IMR-90 (cell line): Measurements from ENCODE around the gene CKS1B. TPM values are rescaled to one million over a fixed set of nuclear protein-coding genes. Genes with fewer than 3 reads are reported as not detected.

Source experiments
- ATAC-seq: fragments of 200-7000 bp; cut with Tn5 transposase; 2 replicates; pipeline ENCODE4 v1.9.1; 2020; ENCODE audit warnings: low read depth, mild to moderate bottlenecking, moderate library complexity
- BruUV-seq: library from RNA; stranded (reverse); fragments of 400-500 nt; replicated peaks from 2 replicates; lab custom pipeline; 2021; lab: Mats Ljungman, UMichigan
- CTCF ChIA-PET: fragments of 300-600 bp; formaldehyde crosslinking; extraction: SDS; loops from one replicate; lab custom pipeline; 2021; ENCODE audit warnings: antibody characterized with exemption; lab: Yijun Ruan, JAX
- POLR2A ChIA-PET: fragments of 300-600 bp; sonication (Branson Sonifier 250); formaldehyde crosslinking; loops from one replicate; lab custom pipeline; 2022; ENCODE audit warnings: antibody characterized with exemption; ENCODE audit not compliant: unreplicated experiment; lab: Charles Lee
- DNase-seq: peaks from one replicate; pipeline ENCODE4 v3.0.0; 2013
- H2AFZ ChIP-seq: replicated peaks from 2 replicates; pipeline ENCODE3; 2013; ENCODE audit warnings: low read length, mild to moderate bottlenecking; ENCODE audit not compliant: poor library complexity
- H2AK5ac ChIP-seq: 2 replicates; pipeline ENCODE4 v1.6.1; 2013; ENCODE audit warnings: low read depth, low read length, inconsistent platforms
- H2AK9ac ChIP-seq: replicated peaks from 2 replicates; pipeline ENCODE3; 2013; ENCODE audit warnings: mild to moderate bottlenecking, low read depth, low read length, moderate library complexity; ENCODE audit not compliant: poor library complexity
- H2BK120ac ChIP-seq: 2 replicates; pipeline ENCODE4 v1.6.1; 2013; ENCODE audit warnings: low read depth, low read length, inconsistent platforms
- H2BK15ac ChIP-seq: 3 replicates; pipeline ENCODE4 v1.6.1; 2013; ENCODE audit warnings: low read depth, low read length, inconsistent platforms
- H2BK20ac ChIP-seq: 2 replicates; pipeline ENCODE4 v1.6.1; 2013; ENCODE audit warnings: low read depth, mild to moderate bottlenecking, inconsistent platforms, low read length, moderate library complexity
- H2BK5ac ChIP-seq: 2 replicates; pipeline ENCODE4 v1.6.1; 2013; ENCODE audit warnings: mild to moderate bottlenecking, low read depth, low read length, inconsistent platforms; ENCODE audit not compliant: poor library complexity, severe bottlenecking
- H3K14ac ChIP-seq: replicated peaks from 2 replicates; pipeline ENCODE4 v1.6.1; 2013; ENCODE audit warnings: low read depth, low read length, inconsistent platforms
- H3K18ac ChIP-seq: 2 replicates; pipeline ENCODE4 v1.6.1; 2013; ENCODE audit warnings: low read depth, low read length, control low read depth
- H3K23ac ChIP-seq: 2 replicates; pipeline ENCODE4 v1.6.1; 2013; ENCODE audit warnings: low read depth, low read length, inconsistent platforms
- H3K27ac ChIP-seq: 2 replicates; pipeline ENCODE4 v1.5.1; 2013; ENCODE audit warnings: mild to moderate bottlenecking, control low read depth, low read length; ENCODE audit not compliant: insufficient read depth
- H3K27me3 ChIP-seq: 2 replicates; pipeline ENCODE4 v1.6.1; 2013; ENCODE audit warnings: low read length; ENCODE audit not compliant: control insufficient read depth, insufficient read depth
- H3K36me3 ChIP-seq: 2 replicates; pipeline ENCODE4 v1.6.1; 2013; ENCODE audit warnings: low read length, mixed read lengths; ENCODE audit not compliant: control insufficient read depth, insufficient read depth
- H3K4ac ChIP-seq: 2 replicates; pipeline ENCODE4 v1.6.1; 2013; ENCODE audit warnings: low read depth, low read length, inconsistent platforms
- H3K4me1 ChIP-seq: 2 replicates; pipeline ENCODE4 v1.6.1; 2013; ENCODE audit warnings: low read length, mixed read lengths; ENCODE audit not compliant: control insufficient read depth, insufficient read depth
- H3K4me2 ChIP-seq: 2 replicates; pipeline ENCODE4 v1.6.1; 2013; ENCODE audit warnings: low read depth, mild to moderate bottlenecking, control low read depth, low read length, moderate library complexity
- H3K4me3 ChIP-seq: 2 replicates; pipeline ENCODE4 v1.5.1; 2013; ENCODE audit warnings: low read depth, mild to moderate bottlenecking, control low read depth, low read length, moderate library complexity; ENCODE audit not compliant: insufficient read depth
- H3K56ac ChIP-seq: 2 replicates; pipeline ENCODE4 v1.6.1; 2013; ENCODE audit warnings: low read length, inconsistent platforms; ENCODE audit not compliant: insufficient read depth; ENCODE audit errors: extremely low read depth
- H3K79me1 ChIP-seq, 2 experiments: 2 replicates each; pipeline ENCODE4 v1.6.1; 2013; ENCODE audit warnings: low read length in 2 of 2, inconsistent platforms in 1 of 2, low read depth in 1 of 2
- H3K9ac ChIP-seq: 2 replicates; pipeline ENCODE4 v1.6.1; 2013; ENCODE audit warnings: low read depth, low read length, control low read depth
- H3K9me1 ChIP-seq: 2 replicates; pipeline ENCODE4 v1.6.1; 2013; ENCODE audit warnings: low read length, inconsistent platforms; ENCODE audit not compliant: insufficient read depth
- H3K9me3 ChIP-seq: 2 replicates; pipeline ENCODE4 v1.6.1; 2013; ENCODE audit warnings: low read length; ENCODE audit not compliant: control insufficient read depth, insufficient read depth
- H4K20me1 ChIP-seq: 2 replicates; pipeline ENCODE4 v1.6.1; 2013; ENCODE audit warnings: low read length, inconsistent platforms; ENCODE audit not compliant: insufficient read depth
- H4K5ac ChIP-seq: 2 replicates; pipeline ENCODE4 v1.6.1; 2013; ENCODE audit warnings: mild to moderate bottlenecking, low read depth, low read length, control low read depth
- H4K8ac ChIP-seq, 2 experiments: 2 replicates each; pipeline ENCODE4 v1.6.1; 2013; ENCODE audit warnings: low read depth in 2 of 2, low read length in 2 of 2, control low read depth in 1 of 2, inconsistent platforms in 1 of 2
- H4K91ac ChIP-seq: 2 replicates; pipeline ENCODE4 v1.6.1; 2013; ENCODE audit warnings: low read depth, low read length, inconsistent platforms; ENCODE audit not compliant: insufficient read depth
- BHLHE40 ChIP-seq: fragments of 150-350 bp; IDR thresholded peaks from 2 replicates; pipeline ENCODE4 v1.6.1; 2016; ENCODE audit warnings: mild to moderate bottlenecking, low read depth, low read length
- CEBPB ChIP-seq: IDR thresholded peaks from 2 replicates; pipeline ENCODE4 v1.6.1; 2012; ENCODE audit warnings: low read depth, low read length, improper control_type of control experiment
- CHD1 ChIP-seq: IDR thresholded peaks from 2 replicates; pipeline ENCODE4 v1.6.1; 2012; ENCODE audit warnings: low read depth, low read length, improper control_type of control experiment
- ELK1 ChIP-seq: fragments of 150-350 bp; IDR thresholded peaks from 2 replicates; pipeline ENCODE4 v1.6.1; 2016; ENCODE audit warnings: low read depth, mild to moderate bottlenecking, low read length, moderate library complexity, borderline replicate concordance
- FOS ChIP-seq: fragments of 150-350 bp; IDR thresholded peaks from 2 replicates; pipeline ENCODE4 v1.6.1; 2016; ENCODE audit warnings: low read depth, low read length
- MAFK ChIP-seq: IDR thresholded peaks from 2 replicates; pipeline ENCODE4 v1.6.1; 2012; ENCODE audit warnings: low read depth, low read length, improper control_type of control experiment
- MAZ ChIP-seq: IDR thresholded peaks from 2 replicates; pipeline ENCODE4 v1.6.1; 2012; ENCODE audit warnings: low read depth, mild to moderate bottlenecking, low read length, improper control_type of control experiment, moderate library complexity, borderline replicate concordance
- MXI1 ChIP-seq: IDR thresholded peaks from 2 replicates; pipeline ENCODE4 v1.6.1; 2012; ENCODE audit warnings: low read depth, mild to moderate bottlenecking, low read length, moderate library complexity, borderline replicate concordance
- NFE2L2 ChIP-seq: fragments of 150-350 bp; IDR thresholded peaks from 2 replicates; pipeline ENCODE4 v1.6.1; 2016; ENCODE audit warnings: low read depth, mild to moderate bottlenecking, low read length
- POLR2A ChIP-seq: IDR thresholded peaks from 2 replicates; pipeline ENCODE4 v1.6.1; 2012; ENCODE audit warnings: mild to moderate bottlenecking, low read depth, low read length
- RAD21 ChIP-seq: IDR thresholded peaks from 2 replicates; pipeline ENCODE4 v1.6.1; 2012; ENCODE audit warnings: low read length, improper control_type of control experiment
- RCOR1 ChIP-seq: IDR thresholded peaks from 2 replicates; pipeline ENCODE4 v1.6.1; 2012; ENCODE audit warnings: mild to moderate bottlenecking, low read length, improper control_type of control experiment; ENCODE audit not compliant: insufficient replicate concordance
- RFX5 ChIP-seq: IDR thresholded peaks from 2 replicates; pipeline ENCODE4 v1.8.0; 2012; ENCODE audit warnings: low read depth, mild to moderate bottlenecking, low read length, moderate library complexity
- SMC3 ChIP-seq: fragments of 150-350 bp; IDR thresholded peaks from 2 replicates; pipeline ENCODE4 v1.6.1; 2016; ENCODE audit warnings: low read depth, mild to moderate bottlenecking, antibody characterized with exemption, low read length, moderate library complexity
- WGBS, 2 experiments: methylation state at CpG; one replicate each; pipeline versions ENCODE4 v1.1.5 to v1.1.7; 2013; ENCODE audit warnings: missing lambda C conversion rate in 2 of 2; ENCODE audit not compliant: insufficient read length in 1 of 2; ENCODE audit errors: extremely low coverage in 2 of 2; 5-methylcytosine and 5-hydroxymethylcytosine counted together
- dilution Hi-C: fragments of 300-500 bp; cut with HindIII; formaldehyde crosslinking; loops from one replicate; pipeline ENCODE4 v1.14.3; 2018; ENCODE audit warnings: low sequenced_read_pairs; ENCODE audit not compliant: unreplicated experiment
- in situ Hi-C: fragments of 300-500 bp; cut with MboI; formaldehyde crosslinking; loops from 3 replicates; pipeline ENCODE4 v1.14.3; 2019; ENCODE audit warnings: low sequenced_read_pairs, inconsistent platforms, mixed read lengths
- intact Hi-C: fragments of 100-400 bp; cut with micrococcal nuclease; formaldehyde crosslinking; loops from 2 replicates; pipeline ENCODE4 v1.10.0; 2022
- polyA plus RNA-seq, 3 experiments: library from polyadenylated mRNA; depleted of rRNA; stranded (reverse); fragments of >200 nt; gene quantifications; 2 replicates each; pipeline ENCODE4 v1.2.3, GENCODE V29; 2012; ENCODE audit warnings: low replicate concordance in 1 of 3
- total RNA-seq: library from RNA; depleted of rRNA; stranded (reverse); fragments of >200 nt; gene quantifications from 2 replicates; pipeline ENCODE4 v1.2.3, GENCODE V29; 2012
- TF ChIP-seq, protein P1 (sequence below): conservative IDR thresholded peaks from 2 replicates; pipeline ENCODE4 v1.5.1; 2012; ENCODE audit warnings: mild to moderate bottlenecking, low read depth, low read length, improper control_type of control experiment
- TF ChIP-seq, protein P2 (sequence below): fragments of 150-350 bp; IDR thresholded peaks from 2 replicates; pipeline ENCODE4 v1.6.1; 2017; ENCODE audit warnings: mild to moderate bottlenecking, antibody characterized with exemption, low read length, low read depth

Gene CKS1B
- total and polyA plus RNA-seq, 2 of the 4 experiments (the other 2 are of a cell fraction) = 140 to 195 TPM

- no peak overlapping the region for H2BK5ac ChIP-seq
- no peak overlapping the region for H2BK15ac ChIP-seq
- H3K79me1 ChIP-seq = peaks cover 0 to 14% of the 10 kb centered on the region in 2 experiments; a peak in 2 of 4 replicates
- no peak overlapping the region for H3K4me3 ChIP-seq
- H3K36me3 ChIP-seq = no peaks in the 10 kb centered on the region
- CTCF ChIA-PET = no interaction called here
- H3K56ac ChIP-seq = no peak overlapping the region
- no peak overlapping the region for H3K4ac ChIP-seq
- no peak for ATAC-seq
- no peak overlapping the region for H4K91ac ChIP-seq
- H3K9me1 ChIP-seq = peaks cover 11% of the 10 kb centered on the region; the same call in 1 of the 2 replicates
- no peak overlapping the region for H3K23ac ChIP-seq
- no peak overlapping the region for H3K18ac ChIP-seq
- in situ Hi-C loops (no loop called here), dilution Hi-C loops (no loop called here), intact Hi-C loops (no loop called here)
- H2AK5ac ChIP-seq = no peak overlapping the region
- no peak overlapping the region for H4K8ac ChIP-seq
- no peaks in the 10 kb centered on the region for H3K27me3 ChIP-seq
- no peak overlapping the region for H3K27ac ChIP-seq
- TF ChIP-seq MAZ = no peak
- TF ChIP-seq CHD1 = no peak
- no peak for TF ChIP-seq SMC3
- TF ChIP-seq ELK1 = no peak
- TF ChIP-seq, protein P1, sequence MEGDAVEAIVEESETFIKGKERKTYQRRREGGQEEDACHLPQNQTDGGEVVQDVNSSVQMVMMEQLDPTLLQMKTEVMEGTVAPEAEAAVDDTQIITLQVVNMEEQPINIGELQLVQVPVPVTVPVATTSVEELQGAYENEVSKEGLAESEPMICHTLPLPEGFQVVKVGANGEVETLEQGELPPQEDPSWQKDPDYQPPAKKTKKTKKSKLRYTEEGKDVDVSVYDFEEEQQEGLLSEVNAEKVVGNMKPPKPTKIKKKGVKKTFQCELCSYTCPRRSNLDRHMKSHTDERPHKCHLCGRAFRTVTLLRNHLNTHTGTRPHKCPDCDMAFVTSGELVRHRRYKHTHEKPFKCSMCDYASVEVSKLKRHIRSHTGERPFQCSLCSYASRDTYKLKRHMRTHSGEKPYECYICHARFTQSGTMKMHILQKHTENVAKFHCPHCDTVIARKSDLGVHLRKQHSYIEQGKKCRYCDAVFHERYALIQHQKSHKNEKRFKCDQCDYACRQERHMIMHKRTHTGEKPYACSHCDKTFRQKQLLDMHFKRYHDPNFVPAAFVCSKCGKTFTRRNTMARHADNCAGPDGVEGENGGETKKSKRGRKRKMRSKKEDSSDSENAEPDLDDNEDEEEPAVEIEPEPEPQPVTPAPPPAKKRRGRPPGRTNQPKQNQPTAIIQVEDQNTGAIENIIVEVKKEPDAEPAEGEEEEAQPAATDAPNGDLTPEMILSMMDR = no peak
- TF ChIP-seq BHLHE40 = no peak
- TF ChIP-seq NFE2L2 = no peak
- TF ChIP-seq RFX5 = no peak
- no peak for TF ChIP-seq RCOR1
- no peak for TF ChIP-seq FOS
- TF ChIP-seq, protein P2, sequence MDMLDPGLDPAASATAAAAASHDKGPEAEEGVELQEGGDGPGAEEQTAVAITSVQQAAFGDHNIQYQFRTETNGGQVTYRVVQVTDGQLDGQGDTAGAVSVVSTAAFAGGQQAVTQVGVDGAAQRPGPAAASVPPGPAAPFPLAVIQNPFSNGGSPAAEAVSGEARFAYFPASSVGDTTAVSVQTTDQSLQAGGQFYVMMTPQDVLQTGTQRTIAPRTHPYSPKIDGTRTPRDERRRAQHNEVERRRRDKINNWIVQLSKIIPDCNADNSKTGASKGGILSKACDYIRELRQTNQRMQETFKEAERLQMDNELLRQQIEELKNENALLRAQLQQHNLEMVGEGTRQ = no peak
- no peak for TF ChIP-seq POLR2A
- no peak for TF ChIP-seq CEBPB
- TF ChIP-seq MXI1 = no peak
- TF ChIP-seq RAD21 = no peak
- TF ChIP-seq MAFK = no peak
- H2AK9ac ChIP-seq = no peak overlapping the region
- no peaks in the 10 kb centered on the region for H3K9me3 ChIP-seq
- POLR2A ChIA-PET = no interaction called here
- 100% methylated on average over 2 of the region's 5 CpGs; no CpG with 5 or more reads in 1 of the 2 experiments for WGBS, 2 experiments
- H3K4me1 ChIP-seq = peaks cover 2% of the 10 kb centered on the region
- H3K4me2 ChIP-seq = no peak overlapping the region
- no peak for DNase-seq
- no TSS peak for BruUV-seq
- no peak overlapping the region for H2BK20ac ChIP-seq
- H4K5ac ChIP-seq = no peak overlapping the region
- H3K9ac ChIP-seq = no peak overlapping the region
- no peak overlapping the region for H2BK120ac ChIP-seq
- H2AFZ ChIP-seq = no peak overlapping the region
- no peaks in the 10 kb centered on the region for H4K20me1 ChIP-seq
- H3K14ac ChIP-seq = no peak overlapping the region
Measured at GRCh38 chr1:154934358-154934948, 40.0 kb upstream of the CKS1B start.
